Mucosa of rectum (tissue), 2 donors: ENCODE results near the gene ARL14EPL.

ENCODE experiments used
- H3K27ac ChIP-seq, 2 donors: one replicate each; pipeline ENCODE4 v1.7.0; 2013; ENCODE audit warnings: inconsistent platforms in 2 of 2, low read depth in 2 of 2, low read length in 2 of 2
- H3K27me3 ChIP-seq, 2 donors: one replicate each; pipeline ENCODE4 v1.7.0; 2013; ENCODE audit warnings: low read length in 2 of 2; ENCODE audit not compliant: control insufficient read depth in 2 of 2, insufficient read depth in 2 of 2
- H3K36me3 ChIP-seq, 2 donors: one replicate each; pipeline ENCODE4 v1.7.0; 2013; ENCODE audit warnings: low read length in 2 of 2; ENCODE audit not compliant: control insufficient read depth in 2 of 2, insufficient read depth in 2 of 2
- H3K4me1 ChIP-seq, 2 donors: one replicate each; pipeline ENCODE4 v1.7.0; 2013; ENCODE audit warnings: low read length in 2 of 2, mild to moderate bottlenecking in 1 of 2; ENCODE audit not compliant: control insufficient read depth in 2 of 2, insufficient read depth in 2 of 2
- H3K4me3 ChIP-seq, 2 donors: one replicate each; pipeline ENCODE4 v1.7.0; 2013; ENCODE audit warnings: low read length in 2 of 2
- H3K9ac ChIP-seq, 2 donors: one replicate each; pipeline ENCODE4 v1.7.0; 2013; ENCODE audit warnings: low read length in 2 of 2, low read depth in 1 of 2, mild to moderate bottlenecking in 1 of 2
- H3K9me3 ChIP-seq, 2 donors: one replicate each; pipeline ENCODE4 v1.7.0; 2013; ENCODE audit warnings: low read length in 2 of 2; ENCODE audit not compliant: control insufficient read depth in 2 of 2
- donor health status: healthy.
- donor health status: Normal muscosa, but diverticular disease.

The ARL14EPL gene

GRCh38 chr5:116032094-116032517, at the start of gene ARL14EPL:
Gene ARL14EPL, plus strand, starts transcription at chr5:116032472. Its CDS starts 18,994 bp downstream, at chr5:116051466.
- no peak within 1 kb of the TSS for H3K4me3 ChIP-seq
- H3K9me3 ChIP-seq = no peaks in the 10 kb centered on the region
- H3K27ac ChIP-seq = no peak within 1 kb of the TSS
- H3K9ac ChIP-seq = no peak within 1 kb of the TSS
- H3K27me3 ChIP-seq = no peaks in the 10 kb centered on the region
- H3K4me1 ChIP-seq = no peaks in the 10 kb centered on the region
- H3K36me3 ChIP-seq = no peaks in the 10 kb centered on the region

GRCh38 chr5:115983519-115983918, 48.8 kb upstream of the ARL14EPL start:
- Histone ChIP-seq H3K27ac (no peak overlapping the region), H3K4me3 (no peak overlapping the region), H3K9ac (no peak overlapping the region), H3K36me3 (no peaks in the 10 kb centered on the region), H3K4me1 (no peaks in the 10 kb centered on the region), H3K27me3 (no peaks in the 10 kb centered on the region), H3K9me3 (no peaks in the 10 kb centered on the region)

GRCh38 chr5:115985802-115986757, 46.2 kb upstream of the ARL14EPL start:
- Histone ChIP-seq H3K4me3 (no peak overlapping the region), H3K27ac (no peak overlapping the region), H3K4me1 (no peaks in the 10 kb centered on the region)

GRCh38 chr5:115988002-115988401, 44.3 kb upstream of the ARL14EPL start:
- Histone ChIP-seq H3K9me3 (no peaks in the 10 kb centered on the region), H3K4me1 (no peaks in the 10 kb centered on the region), H3K27me3 (no peaks in the 10 kb centered on the region), H3K27ac (no peak overlapping the region), H3K36me3 (no peaks in the 10 kb centered on the region), H3K9ac (no peak overlapping the region), H3K4me3 (no peak overlapping the region)

More at GRCh38 chr5:115985802-115986757, 46.2 kb upstream of the ARL14EPL start:
- Histone ChIP-seq H3K36me3 (no peaks in the 10 kb centered on the region), H3K9ac (no peak overlapping the region), H3K9me3 (no peaks in the 10 kb centered on the region), H3K27me3 (no peaks in the 10 kb centered on the region)

- no peak overlapping the region for H3K27ac ChIP-seq
- no peaks in the 10 kb centered on the region for H3K9me3 ChIP-seq
These were observed 39.4 kb upstream of the ARL14EPL start for GRCh38 chr5:115992848-115993350.

GRCh38 chr5:115995351-115995750, 36.9 kb upstream of the ARL14EPL start:
- Histone ChIP-seq H3K27ac (no peak overlapping the region), H3K4me3 (no peak overlapping the region), H3K9ac (no peak overlapping the region), H3K36me3 (no peaks in the 10 kb centered on the region), H3K9me3 (no peaks in the 10 kb centered on the region), H3K27me3 (no peaks in the 10 kb centered on the region), H3K4me1 (no peaks in the 10 kb centered on the region)

More at GRCh38 chr5:115992848-115993350, 39.4 kb upstream of the ARL14EPL start:
- Histone ChIP-seq H3K9ac (no peak overlapping the region), H3K36me3 (no peaks in the 10 kb centered on the region), H3K27me3 (no peaks in the 10 kb centered on the region), H3K4me1 (no peaks in the 10 kb centered on the region), H3K4me3 (no peak overlapping the region)

GRCh38 chr5:116002116-116002906, 30.0 kb upstream of the ARL14EPL start:
- H3K27ac ChIP-seq = no peak overlapping the region
- no peak overlapping the region for H3K4me3 ChIP-seq

GRCh38 chr5:116004248-116004647, 28.0 kb upstream of the ARL14EPL start:
- Histone ChIP-seq H3K36me3 (no peaks in the 10 kb centered on the region), H3K9me3 (no peaks in the 10 kb centered on the region), H3K27ac (no peak overlapping the region), H3K27me3 (no peaks in the 10 kb centered on the region), H3K9ac (no peak overlapping the region), H3K4me3 (no peak overlapping the region), H3K4me1 (no peaks in the 10 kb centered on the region)

More at GRCh38 chr5:116002116-116002906, 30.0 kb upstream of the ARL14EPL start:
- H3K4me1 ChIP-seq = no peaks in the 10 kb centered on the region
- H3K9me3 ChIP-seq = no peaks in the 10 kb centered on the region
- no peaks in the 10 kb centered on the region for H3K36me3 ChIP-seq
- no peaks in the 10 kb centered on the region for H3K27me3 ChIP-seq
- H3K9ac ChIP-seq = no peak overlapping the region

GRCh38 chr5:116009806-116010205, 22.5 kb upstream of the ARL14EPL start:
- H3K9ac ChIP-seq = no peak overlapping the region
- H3K27ac ChIP-seq = no peak overlapping the region
- H3K27me3 ChIP-seq = no peaks in the 10 kb centered on the region
- H3K4me3 ChIP-seq = no peak overlapping the region
- H3K9me3 ChIP-seq = no peaks in the 10 kb centered on the region
- H3K36me3 ChIP-seq = no peaks in the 10 kb centered on the region
- no peaks in the 10 kb centered on the region for H3K4me1 ChIP-seq

GRCh38 chr5:116011046-116011445, 21.2 kb upstream of the ARL14EPL start:
- H3K27ac ChIP-seq = no peak overlapping the region
- no peaks in the 10 kb centered on the region for H3K36me3 ChIP-seq

More at GRCh38 chr5:116011046-116011445, 21.2 kb upstream of the ARL14EPL start:
- Histone ChIP-seq H3K4me1 (no peaks in the 10 kb centered on the region), H3K9ac (no peak overlapping the region), H3K9me3 (no peaks in the 10 kb centered on the region), H3K4me3 (no peak overlapping the region), H3K27me3 (no peaks in the 10 kb centered on the region)
